COR-L47 (cell line): Measurements from ENCODE around the gene OLFM2.
A peak's percentile ranks its signal among the peaks of the same experiment; 100 is the strongest.
"Not testable (repeated sequence)": the region's sequence is repeated elsewhere in the genome, so short reads cannot be mapped to it uniquely, and the experiment has no call there.

Experiments used
- DNase-seq: peaks from one replicate; lab custom pipeline; 2025; lab: John Stamatoyannopoulos, UW

The OLFM2 gene

DNA sequence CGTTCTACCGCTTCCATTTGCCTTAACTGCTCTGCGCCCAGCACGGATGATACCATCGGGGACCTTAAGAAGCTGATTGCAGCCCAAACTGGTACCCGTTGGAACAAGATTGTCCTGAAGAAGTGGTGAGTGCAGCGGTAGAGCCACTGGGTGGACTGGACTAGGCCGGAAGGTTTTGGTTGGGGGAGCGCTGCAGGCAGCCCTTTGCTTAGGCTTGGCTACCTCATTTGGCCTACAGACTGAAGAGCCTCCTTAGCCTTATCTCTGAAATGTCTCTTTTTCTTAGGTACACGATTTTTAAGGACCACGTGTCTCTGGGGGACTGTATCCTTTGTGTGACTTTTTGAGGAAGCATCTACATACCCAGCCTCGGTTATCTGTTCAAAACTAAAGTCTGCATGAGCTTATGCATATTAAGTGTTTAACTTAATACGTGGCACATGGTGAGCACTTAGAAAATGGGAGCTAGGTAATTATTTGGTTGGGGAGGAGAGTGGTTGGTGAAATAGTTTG, 107.7 kb downstream of the OLFM2 start:
- no peak for DNase-seq

DNA sequence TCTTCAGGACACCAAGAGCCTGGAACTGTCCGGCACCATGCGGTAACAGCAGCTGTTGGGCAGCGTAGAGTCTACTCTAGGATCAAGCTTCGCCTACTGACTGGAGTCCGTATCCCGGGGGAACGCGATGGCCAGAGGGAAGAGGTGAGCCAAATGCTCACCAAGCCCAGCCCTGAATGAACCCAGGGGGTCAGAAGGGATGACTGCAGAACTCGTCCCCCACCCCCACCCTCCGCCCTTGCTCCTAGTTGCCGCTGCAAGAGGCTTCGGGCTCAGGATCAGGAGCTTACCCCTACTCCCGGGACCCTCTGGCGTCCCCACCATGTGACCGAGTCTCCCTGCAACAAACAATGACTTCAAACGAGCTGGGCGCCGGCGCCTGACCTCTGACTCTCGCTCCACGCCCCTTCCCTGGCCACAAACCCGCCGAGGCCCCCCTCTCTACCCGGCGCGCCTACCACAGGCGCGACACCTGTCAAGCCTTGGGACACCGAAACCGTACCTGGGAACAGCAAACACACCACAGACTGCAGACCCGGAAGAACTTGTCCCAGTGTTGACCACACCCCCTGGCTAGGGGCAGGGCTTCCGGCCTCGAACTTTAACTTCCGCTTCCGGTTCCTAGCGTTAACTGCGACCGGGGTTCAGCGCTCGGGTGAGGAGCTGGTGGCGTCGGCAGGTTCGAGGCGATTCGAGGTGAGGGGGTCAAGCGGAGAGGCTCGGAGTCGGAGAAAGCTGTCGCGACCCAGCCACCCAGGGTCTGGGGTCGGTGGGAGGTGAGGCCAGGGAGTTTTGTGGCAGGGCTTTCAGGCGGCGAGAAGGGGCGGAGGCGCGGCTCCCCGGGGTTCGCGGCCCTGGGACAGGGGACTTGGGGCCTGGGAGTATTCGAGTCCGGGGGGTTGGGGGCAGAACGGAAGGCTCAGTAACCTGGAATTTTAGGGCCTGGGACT, 108.8 kb downstream of the OLFM2 start, which contains the start of gene UBL5:
Gene UBL5, plus strand, starts transcription at position 630 of the 950 bp plus-strand sequence. CDS start 420 bp downstream, outside the sequence.
- DNase-seq, result peak; percentile 86

DNA sequence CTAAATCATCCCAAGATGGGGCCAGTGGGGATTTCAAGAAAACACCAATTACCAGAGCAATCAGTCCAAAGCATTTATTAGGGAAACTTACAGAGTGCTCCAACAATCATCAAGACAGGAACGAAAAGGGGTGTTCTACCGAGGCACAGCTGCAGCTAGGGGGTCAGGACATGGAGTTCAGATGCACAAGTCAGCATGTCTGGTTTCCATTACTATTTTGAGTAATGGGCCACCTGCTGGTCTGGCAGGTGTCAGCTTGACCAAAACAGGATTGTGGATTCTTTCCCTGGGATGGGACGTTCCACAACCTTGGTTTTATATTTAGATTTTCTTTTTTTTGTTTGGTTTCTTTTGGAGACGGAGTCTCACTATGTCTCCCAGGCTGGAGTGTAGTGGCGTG, 112.5 kb downstream of the OLFM2 start:
- no peak for DNase-seq

DNA sequence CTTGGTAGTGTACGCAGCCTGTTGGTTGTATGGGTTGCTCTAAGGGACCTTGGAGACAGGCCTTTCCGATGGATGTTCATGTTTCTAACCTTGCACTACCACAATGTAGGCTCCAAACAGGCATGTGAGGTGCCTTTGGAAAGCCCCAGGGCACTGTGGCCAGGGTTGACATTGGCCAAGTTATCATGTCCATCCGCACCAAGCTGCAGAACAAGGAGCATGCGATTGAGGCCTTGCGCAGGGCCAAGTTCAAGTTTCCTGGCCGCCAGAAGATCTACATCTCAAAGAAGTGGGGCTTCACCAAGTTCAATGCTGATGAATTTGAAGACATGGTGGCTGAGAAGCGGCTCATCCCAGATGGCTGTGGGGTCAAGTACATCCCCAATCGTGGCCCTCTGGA, 116.3 kb downstream of the OLFM2 start:
- DNase-seq, result not testable (repeated sequence)

DNA sequence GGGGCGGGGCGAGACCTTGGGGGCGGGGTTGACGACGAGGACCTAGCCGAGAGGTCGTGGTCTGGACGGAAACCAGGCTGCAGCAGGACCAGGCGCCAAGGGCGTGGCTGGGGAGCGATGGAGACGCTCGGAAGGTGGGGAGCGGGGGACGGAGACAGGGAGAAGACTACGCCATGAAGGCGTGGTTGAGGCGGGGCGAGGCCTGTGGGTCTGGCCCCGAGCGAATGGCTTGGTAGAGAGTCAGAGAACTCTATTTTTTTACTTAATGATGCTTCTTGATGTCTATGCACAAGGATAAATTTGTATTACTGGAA, 116.8 kb downstream of the OLFM2 start:
- DNase-seq, result no peak

DNA sequence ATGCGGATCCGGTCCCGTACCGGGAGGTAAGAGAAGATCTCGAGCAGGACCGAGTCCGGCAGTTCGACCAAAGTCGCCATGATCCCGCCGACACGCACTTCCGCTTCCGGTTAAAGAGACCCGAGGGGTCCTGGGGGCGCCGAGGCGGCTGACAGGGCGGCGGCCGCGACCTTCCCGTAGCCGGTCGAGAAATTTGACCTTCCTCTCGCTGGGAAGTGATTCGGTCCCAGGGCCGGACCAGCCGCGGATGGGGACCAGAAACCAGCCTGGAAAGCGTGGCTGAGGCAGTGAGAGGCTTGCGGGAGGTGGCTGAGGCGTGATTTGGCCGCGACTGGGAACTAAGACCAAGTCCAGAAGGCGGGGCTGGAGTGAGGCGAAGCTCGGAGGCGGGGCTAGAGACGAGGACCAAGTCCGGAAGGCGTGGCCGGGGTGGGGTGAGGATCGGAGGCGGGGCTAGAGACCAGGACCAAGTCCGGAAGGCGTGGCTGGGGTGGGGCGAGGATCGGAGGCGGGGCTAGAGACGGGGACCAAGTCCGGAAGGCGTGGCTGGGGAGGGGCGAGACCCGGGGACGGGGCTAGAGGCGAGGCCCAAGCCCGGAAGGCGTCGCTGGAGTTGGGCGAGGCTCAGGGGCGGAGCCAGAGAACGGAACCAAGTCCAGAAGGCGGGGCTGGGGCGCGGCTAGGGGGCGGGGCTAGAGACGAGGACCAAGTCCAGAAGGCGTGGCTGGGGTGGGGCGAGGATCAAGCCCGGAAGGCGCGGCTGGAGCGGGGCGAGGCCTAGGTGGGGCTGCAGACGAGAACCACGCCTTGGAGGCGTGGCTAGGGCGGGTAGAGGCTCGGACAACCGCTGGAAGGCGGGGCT, 117.3 kb downstream of the OLFM2 start, which contains the start of gene FBXL12:
Gene FBXL12, minus strand, starts transcription at position 346 of the 862 bp plus-strand sequence. Its CDS starts 266 bp downstream, at position 80.
- peak; percentile 99 for DNase-seq

DNA sequence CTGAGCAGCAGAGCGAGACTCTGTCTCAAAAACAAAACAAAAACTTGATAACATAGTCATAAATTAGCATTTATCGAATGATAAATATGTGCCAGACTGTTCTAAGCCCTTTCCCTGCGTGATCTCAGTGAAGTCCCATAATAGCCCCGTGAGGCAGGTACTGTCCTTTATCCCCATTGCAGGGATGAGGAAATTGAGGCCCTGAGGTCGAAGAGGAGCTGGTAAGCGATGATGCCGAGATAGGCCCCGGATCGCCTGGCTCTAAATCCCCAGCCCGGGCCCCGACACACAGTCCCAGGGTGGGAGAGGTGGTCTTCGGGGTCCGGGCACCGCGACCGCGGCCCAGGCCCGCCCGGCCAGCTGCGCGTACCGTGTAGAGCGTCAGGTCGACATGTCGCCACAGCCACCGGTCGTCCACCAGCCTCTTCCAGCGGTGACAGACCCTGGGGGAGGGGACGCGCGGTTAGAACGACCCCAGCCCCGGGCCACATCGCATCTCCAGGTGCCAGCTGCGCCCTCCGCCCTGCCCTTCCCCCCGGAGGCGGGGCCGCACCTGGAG, 118.1 kb downstream of the OLFM2 start:
- no peak for DNase-seq

DNA sequence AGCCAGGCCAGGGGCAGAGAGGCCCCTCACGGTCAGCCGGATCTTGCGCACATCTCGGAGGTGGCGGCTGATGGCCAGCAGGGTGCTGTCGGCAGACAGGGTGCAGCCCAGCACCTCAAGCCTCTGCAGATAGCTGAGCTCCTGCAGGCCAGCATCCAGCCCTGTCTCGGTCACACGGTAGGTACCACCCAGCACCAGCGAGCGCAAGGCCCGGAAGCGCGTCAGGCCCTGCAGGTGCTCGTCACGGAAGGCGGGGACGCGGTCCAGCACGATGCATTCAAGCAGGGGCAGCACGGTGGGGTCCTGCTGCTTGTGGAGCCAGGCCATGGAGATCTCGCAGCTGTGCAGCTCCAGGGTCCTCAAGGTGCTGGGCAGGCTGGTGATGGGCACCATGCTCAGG, 125.2 kb downstream of the OLFM2 start:
- no peak for DNase-seq

DNA sequence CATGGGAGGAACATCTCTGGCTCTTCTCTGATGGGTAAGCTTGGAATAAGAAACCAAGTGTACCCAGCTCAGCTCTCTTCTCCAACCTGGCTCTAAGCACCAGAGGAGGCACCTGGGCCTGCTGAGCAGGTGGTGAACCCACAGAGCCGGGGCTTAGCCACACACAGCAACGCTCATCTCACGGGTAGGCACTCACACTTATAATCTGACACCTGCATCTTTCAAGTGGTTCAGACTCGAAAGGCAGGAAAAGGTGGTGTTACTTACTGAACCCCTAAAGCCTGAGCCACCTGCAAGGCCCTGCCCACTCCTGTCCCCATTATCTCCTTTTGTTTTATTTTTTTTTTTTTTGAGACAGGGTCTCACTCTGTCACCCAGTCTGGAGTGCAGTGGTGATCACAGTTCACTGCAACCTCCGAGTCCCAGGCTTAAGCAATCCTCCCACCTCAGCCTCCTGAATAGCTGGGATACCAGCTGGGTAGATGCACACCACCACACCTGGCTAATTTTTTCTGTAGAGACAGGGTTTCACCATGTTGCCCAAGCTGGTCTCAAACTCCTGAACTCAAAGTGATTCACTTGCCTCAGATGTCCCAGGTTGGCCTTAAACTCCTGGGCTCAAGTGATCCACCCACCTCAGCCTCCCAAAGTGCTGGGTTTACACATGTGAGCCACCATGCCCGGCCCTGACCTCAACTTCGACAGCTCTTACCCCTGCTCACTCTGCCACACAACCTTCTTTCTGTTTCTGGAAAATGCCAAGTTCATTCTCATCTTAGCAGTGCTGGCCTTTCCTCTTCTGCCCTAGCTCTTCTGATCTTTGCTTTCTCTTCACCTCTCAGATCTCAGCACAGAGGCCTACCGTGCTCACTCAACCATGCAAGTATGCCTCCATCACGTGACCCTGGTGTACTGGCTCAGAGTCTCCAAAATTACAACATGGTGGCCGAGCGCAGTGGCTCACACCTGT, 127.2 kb downstream of the OLFM2 start:
- no peak for DNase-seq

DNA sequence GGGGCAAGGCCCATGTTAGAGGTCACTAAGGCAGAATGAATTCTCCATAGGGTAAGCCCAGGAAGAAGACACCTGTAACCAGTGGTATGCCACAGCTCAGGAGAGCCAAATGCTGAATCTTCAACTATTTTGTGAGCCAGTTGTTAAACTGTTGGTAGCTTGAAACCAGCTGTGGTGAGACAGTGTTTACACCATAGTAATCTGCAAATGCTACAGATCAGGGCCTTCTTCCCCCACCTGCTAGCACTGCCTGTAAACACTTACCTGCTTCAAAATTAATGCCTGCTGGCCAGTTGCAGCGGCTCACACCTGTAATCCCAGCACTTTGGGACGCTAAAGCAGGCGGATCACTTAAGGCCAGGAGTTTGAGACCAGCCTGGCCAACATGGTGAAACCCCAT, 129.5 kb downstream of the OLFM2 start:
- no peak for DNase-seq
